ENCODE results near the gene SH3BGR.

Gene SH3BGR

GRCh38 chr21:39453571-39454179, 1.9 kb downstream of the SH3BGR start:
- no peaks in the 10 kb centered on the region; a peak in 1 of 22 replicates for H4K20me1 ChIP-seq
- H3K27ac ChIP-seq: no peak overlapping the region
- no peaks in the 10 kb centered on the region for H3K27me3 ChIP-seq
- no peak overlapping the region for H3K4me3 ChIP-seq
- no peaks in the 10 kb centered on the region for H3K36me3 ChIP-seq
- no peak overlapping the region for H3K4me2 ChIP-seq
- TF ChIP-seq Cebpa-rat (IDR thresholded peaks at IDR 0.05): no peak
- no peak overlapping the region for H3K9ac ChIP-seq
- no peaks in the 10 kb centered on the region for H3K4me1 ChIP-seq
- H3K9me3 ChIP-seq (replicated peaks in 1 of 11): no peaks in the 10 kb centered on the region

DNA sequence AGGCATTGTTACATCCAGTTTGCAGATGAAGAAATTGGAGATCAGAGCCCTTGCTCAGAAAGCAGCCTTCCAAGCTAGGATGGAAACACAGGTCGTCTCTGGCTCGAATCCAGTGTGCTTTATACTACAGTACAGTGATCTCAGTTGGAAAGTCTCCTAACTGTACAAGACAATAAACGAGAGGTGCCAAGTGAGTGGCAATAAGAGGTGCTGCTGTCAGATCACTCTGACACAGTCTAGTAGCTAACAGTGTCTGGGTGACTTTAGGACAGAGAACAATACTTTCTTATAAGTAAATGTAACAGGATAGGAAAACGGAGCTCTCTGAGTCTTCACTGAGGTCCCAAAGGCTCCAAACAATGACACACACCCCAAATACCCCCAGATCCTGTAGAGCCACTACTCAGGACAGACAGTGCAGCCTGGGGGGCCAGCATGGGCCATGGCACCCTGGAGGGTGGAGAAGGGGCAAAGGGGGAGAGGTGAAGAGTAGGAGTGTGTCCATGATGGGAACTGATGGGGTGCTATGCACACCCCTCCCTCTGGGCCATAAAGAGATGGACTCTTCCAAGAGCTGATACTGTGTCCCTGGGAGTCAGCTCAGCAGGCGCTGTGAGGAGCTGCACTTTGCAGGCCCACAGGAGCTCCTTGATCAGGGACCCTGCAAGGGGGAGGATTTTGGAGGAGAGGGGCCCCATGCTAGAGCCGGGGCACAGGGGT, 3.3 kb downstream of the SH3BGR start:
- no peaks in the 10 kb centered on the region for H3K36me3 ChIP-seq
- no peak overlapping the region for H3K4me3 ChIP-seq
- no peak overlapping the region for H3K9ac ChIP-seq
- no peak overlapping the region for H3K27ac ChIP-seq
- H3K4me1 ChIP-seq: no peaks in the 10 kb centered on the region
- H4K20me1 ChIP-seq: no peaks in the 10 kb centered on the region; a peak in 1 of 22 replicates
- no peak overlapping the region for H3K4me2 ChIP-seq
- TF ChIP-seq Cebpa-rat (IDR thresholded peaks at IDR 0.05): no peak
- H3K27me3 ChIP-seq: no peaks in the 10 kb centered on the region
- no peaks in the 10 kb centered on the region for H3K9me3 ChIP-seq (replicated peaks in 1 of 11)

DNA sequence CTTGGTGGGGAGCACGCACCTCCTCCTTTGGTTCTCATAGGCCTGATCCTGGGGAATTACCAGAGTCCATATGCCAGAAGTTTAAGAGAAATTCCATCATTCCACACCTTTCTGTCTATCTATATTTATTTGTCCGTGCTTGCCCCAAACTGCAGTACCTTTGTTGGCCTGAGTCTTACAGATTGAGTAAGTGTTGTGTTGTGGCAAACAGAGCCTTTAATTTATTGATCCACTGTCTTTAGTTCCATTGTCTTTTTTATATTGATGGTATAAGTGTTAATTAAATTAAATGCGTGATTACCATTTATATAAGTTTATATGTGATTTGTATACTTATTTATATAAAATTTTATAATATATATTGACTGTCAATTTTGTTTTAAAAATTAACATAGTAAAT, 4.9 kb downstream of the SH3BGR start:
- H3K4me1 ChIP-seq: peaks cover 0 to 8% (median 6%) of the 10 kb centered on the region in 10 experiments; a peak in 10 of 20 replicates
- H3K4me3 ChIP-seq: no peak overlapping the region
- no peak for TF ChIP-seq Cebpa-rat (IDR thresholded peaks at IDR 0.05)
- H3K27me3 ChIP-seq: no peaks in the 10 kb centered on the region
- no peaks in the 10 kb centered on the region; a peak in 1 of 22 replicates for H4K20me1 ChIP-seq
- H3K27ac ChIP-seq: no peak overlapping the region
- H3K4me2 ChIP-seq: no peak overlapping the region
- no peaks in the 10 kb centered on the region for H3K36me3 ChIP-seq
- no peaks in the 10 kb centered on the region for H3K9me3 ChIP-seq (replicated peaks in 1 of 11)
- H3K9ac ChIP-seq: no peak overlapping the region

DNA sequence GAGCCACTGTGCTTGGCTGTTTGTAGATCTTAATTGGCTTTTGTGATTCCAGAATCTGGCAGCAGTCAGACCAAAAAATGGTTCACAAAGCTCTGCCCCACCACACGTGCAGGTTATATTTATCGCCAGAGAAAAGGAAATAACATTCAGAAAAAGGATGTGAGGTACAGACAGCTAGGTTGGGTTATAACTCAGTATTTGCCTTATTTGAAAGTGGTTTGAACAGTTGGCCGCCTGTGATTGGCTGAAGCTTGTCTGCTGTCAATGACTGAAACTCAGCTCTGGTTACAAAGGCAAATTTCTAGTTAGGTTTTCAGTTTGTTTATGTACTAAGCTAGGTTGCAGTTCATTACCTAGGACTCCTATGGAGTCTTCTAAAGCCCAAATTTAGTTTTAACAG, 9.6 kb downstream of the SH3BGR start:
- no peak overlapping the region for H3K27ac ChIP-seq
- H3K4me3 ChIP-seq: no peak overlapping the region
- peaks cover 0 to 12% (median 7%) of the 10 kb centered on the region in 10 experiments; a peak in 10 of 20 replicates for H3K4me1 ChIP-seq
- H3K9me3 ChIP-seq (replicated peaks in 1 of 11): peaks cover 0 to 13% (median 8%) of the 10 kb centered on the region in 11 experiments; a peak in 9 of 22 replicates
- no peak overlapping the region for H3K9ac ChIP-seq
- peaks cover 0 to under 1% (median 0%) of the 10 kb centered on the region in 11 experiments; a peak in 1 of 22 replicates for H3K36me3 ChIP-seq
- TF ChIP-seq Cebpa-rat (IDR thresholded peaks at IDR 0.05): no peak
- H3K27me3 ChIP-seq: no peaks in the 10 kb centered on the region
- H4K20me1 ChIP-seq: no peaks in the 10 kb centered on the region
- peak overlapping the region in 8 of 11 experiments; percentile 10 to 61 (median 30); a peak in 11 of 22 replicates for H3K4me2 ChIP-seq

DNA sequence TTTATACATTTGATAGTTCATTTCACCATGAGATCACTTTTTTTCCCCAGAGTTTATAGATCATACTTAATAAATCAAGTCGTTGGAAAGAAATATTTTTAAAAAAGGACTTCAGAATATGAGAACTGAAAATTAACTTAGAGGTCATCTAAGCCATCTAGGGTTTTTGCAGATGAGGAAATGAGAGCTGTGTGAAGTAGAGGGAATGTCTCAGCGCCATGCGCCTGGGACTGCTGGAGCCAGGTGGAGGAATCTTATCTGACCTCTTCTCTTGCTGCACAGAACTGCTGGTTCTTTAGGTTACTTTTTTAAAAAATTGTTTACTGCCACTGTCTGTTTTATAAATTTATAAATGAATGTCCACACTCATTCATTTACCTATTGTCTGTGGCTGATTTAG, 11.5 kb downstream of the SH3BGR start:
- H3K4me2 ChIP-seq: no peak overlapping the region
- no peaks in the 10 kb centered on the region for H4K20me1 ChIP-seq
- peaks cover 0 to 4% (median 0%) of the 10 kb centered on the region in 11 experiments; a peak in 1 of 22 replicates for H3K36me3 ChIP-seq
- no peak overlapping the region for H3K4me3 ChIP-seq
- no peak overlapping the region for H3K27ac ChIP-seq
- H3K27me3 ChIP-seq: no peaks in the 10 kb centered on the region
- peaks cover 0 to 19% (median 10%) of the 10 kb centered on the region in 11 experiments; a peak in 9 of 22 replicates for H3K9me3 ChIP-seq (replicated peaks in 1 of 11)
- no peak overlapping the region for H3K9ac ChIP-seq
- peaks cover 0 to 12% (median 7%) of the 10 kb centered on the region in 10 experiments; a peak in 10 of 20 replicates for H3K4me1 ChIP-seq
- TF ChIP-seq Cebpa-rat (IDR thresholded peaks at IDR 0.05): no peak

GRCh38 chr21:39466584-39466983, 14.8 kb downstream of the SH3BGR start:
- no peak for TF ChIP-seq Cebpa-rat (IDR thresholded peaks at IDR 0.05)
- Histone ChIP-seq H4K20me1 (no peaks in the 10 kb centered on the region), H3K9me3 (replicated peaks in 1 of 11) (peaks cover 0 to 19% (median 10%) of the 10 kb centered on the region in 11 experiments; a peak in 9 of 22 replicates), H3K9ac (no peak overlapping the region), H3K27me3 (no peaks in the 10 kb centered on the region), H3K4me3 (no peak overlapping the region), H3K36me3 (peaks cover 0 to 4% (median 0%) of the 10 kb centered on the region in 11 experiments; a peak in 1 of 22 replicates), H3K4me2 (no peak overlapping the region), H3K27ac (no peak overlapping the region), H3K4me1 (peaks cover 0 to 5% (median 2%) of the 10 kb centered on the region in 10 experiments; a peak in 8 of 20 replicates)

DNA sequence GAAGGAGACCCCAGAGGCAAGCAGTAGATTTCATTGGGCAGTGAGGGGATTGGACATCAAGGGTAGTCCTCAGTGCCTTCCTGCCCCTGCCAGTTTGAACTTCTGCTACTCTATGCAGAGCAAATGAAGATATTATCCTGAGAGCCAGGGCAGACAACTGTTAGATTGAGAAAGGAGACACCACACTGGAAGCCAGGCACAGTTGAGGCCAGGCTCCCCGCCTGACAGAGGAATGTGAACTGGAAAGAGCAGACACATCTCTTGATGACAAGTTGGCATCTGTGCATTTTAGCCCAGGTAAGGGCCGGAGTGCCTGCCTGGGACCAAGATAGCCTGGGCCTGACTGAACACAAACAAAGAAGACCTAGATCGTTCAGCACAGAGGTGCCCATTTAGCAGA, 16.0 kb downstream of the SH3BGR start:
- Histone ChIP-seq H4K20me1 (no peaks in the 10 kb centered on the region), H3K9me3 (replicated peaks in 1 of 11) (peaks cover 0 to 19% (median 10%) of the 10 kb centered on the region in 11 experiments; a peak in 9 of 22 replicates), H3K4me3 (no peak overlapping the region), H3K36me3 (peaks cover 0 to 4% (median 0%) of the 10 kb centered on the region in 11 experiments; a peak in 1 of 22 replicates), H3K4me2 (no peak overlapping the region), H3K4me1 (no peaks in the 10 kb centered on the region), H3K9ac (no peak overlapping the region), H3K27ac (no peak overlapping the region), H3K27me3 (no peaks in the 10 kb centered on the region)
- no peak for TF ChIP-seq Cebpa-rat (IDR thresholded peaks at IDR 0.05)

GRCh38 chr21:39468559-39468958, 16.8 kb downstream of the SH3BGR start:
- no peaks in the 10 kb centered on the region for H3K4me1 ChIP-seq
- H3K9me3 ChIP-seq (replicated peaks in 1 of 11): peaks cover 0 to 19% (median 10%) of the 10 kb centered on the region in 11 experiments; a peak in 9 of 22 replicates
- no peak for TF ChIP-seq Cebpa-rat (IDR thresholded peaks at IDR 0.05)
- no peaks in the 10 kb centered on the region for H4K20me1 ChIP-seq
- no peaks in the 10 kb centered on the region for H3K27me3 ChIP-seq
- H3K4me3 ChIP-seq: no peak overlapping the region
- no peak overlapping the region for H3K27ac ChIP-seq
- H3K36me3 ChIP-seq: peaks cover 0 to 4% (median 0%) of the 10 kb centered on the region in 11 experiments; a peak in 1 of 22 replicates
- H3K4me2 ChIP-seq: no peak overlapping the region
- H3K9ac ChIP-seq: no peak overlapping the region

DNA sequence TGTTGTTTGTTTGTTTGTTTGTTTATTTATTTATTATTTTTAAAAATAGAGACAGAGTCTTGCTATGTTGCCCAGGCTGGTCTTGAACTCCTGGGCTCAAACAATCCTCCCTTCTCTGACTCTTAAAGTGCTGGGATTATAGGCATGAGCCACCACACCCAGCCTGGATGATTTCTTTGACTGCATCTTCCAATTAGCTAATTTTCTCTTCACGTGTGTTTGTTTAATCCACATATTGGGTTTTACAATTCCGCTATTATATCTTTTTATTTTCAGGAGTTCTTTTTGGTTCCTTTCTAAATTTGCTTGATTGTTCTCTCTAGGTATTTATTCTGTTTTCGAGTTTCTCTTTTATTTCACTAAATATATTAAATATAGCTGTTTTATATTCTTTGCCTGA, 19.8 kb downstream of the SH3BGR start:
- Histone ChIP-seq H3K27me3 (no peaks in the 10 kb centered on the region), H4K20me1 (no peaks in the 10 kb centered on the region), H3K4me2 (no peak overlapping the region), H3K27ac (no peak overlapping the region), H3K9me3 (replicated peaks in 1 of 11) (peaks cover 0 to 4% (median 2%) of the 10 kb centered on the region in 11 experiments; a peak in 9 of 22 replicates), H3K9ac (no peak overlapping the region), H3K4me3 (no peak overlapping the region), H3K4me1 (no peaks in the 10 kb centered on the region), H3K36me3 (0 out of 22 replicates have a peak, but pooled peaks cover 0 to 2% (median 0%) of the 10 kb centered on the region in 11 experiments)
- TF ChIP-seq Cebpa-rat (IDR thresholded peaks at IDR 0.05): no peak

Data from BLaER1 treated with 17β-estradiol and CSF1 and Interleukin-3, amounts not matched to agents 10 nM and 100 nM (cell line).